GM19035 (cell line): ENCODE results near the gene HNRNPLL.
"Not testable (repeated sequence)": the region's sequence is repeated elsewhere in the genome, so short reads cannot be mapped to it uniquely, and the experiment has no call there.

ENCODE experiments used
- ATAC-seq: cut with Tn5 transposase; IDR thresholded peaks from one replicate; pipeline ENCODE4 v1.9.1; 2021; ENCODE audit not compliant: unreplicated experiment

HNRNPLL gene

GRCh38 chr2:38620282-38620977, 17.7 kb upstream of the HNRNPLL start:
- ATAC-seq, result no peak

GRCh38 chr2:38619458-38620164, 16.9 kb upstream of the HNRNPLL start:
- ATAC-seq, result no peak

GRCh38 chr2:38617301-38617700, 14.6 kb upstream of the HNRNPLL start:
- ATAC-seq, result no peak

DNA sequence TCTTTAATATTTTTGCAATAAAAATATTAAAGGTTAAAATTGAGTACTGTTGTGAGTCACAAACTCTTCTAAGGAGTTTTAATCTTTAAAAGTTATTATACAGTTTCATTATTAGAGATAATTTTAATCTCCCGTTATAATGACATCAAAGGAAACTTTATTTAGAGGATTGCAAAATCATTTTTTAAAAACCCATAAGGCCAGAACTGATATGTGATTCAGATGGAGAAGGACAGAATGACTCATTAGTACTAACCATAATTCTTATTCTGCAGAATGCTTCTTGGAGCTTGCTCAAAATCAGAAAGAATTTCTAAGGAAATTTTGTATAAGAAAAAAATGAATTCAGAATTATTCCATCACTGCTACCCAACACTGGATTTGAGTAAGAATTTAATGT, 12.5 kb upstream of the HNRNPLL start:
- no peak for ATAC-seq

DNA sequence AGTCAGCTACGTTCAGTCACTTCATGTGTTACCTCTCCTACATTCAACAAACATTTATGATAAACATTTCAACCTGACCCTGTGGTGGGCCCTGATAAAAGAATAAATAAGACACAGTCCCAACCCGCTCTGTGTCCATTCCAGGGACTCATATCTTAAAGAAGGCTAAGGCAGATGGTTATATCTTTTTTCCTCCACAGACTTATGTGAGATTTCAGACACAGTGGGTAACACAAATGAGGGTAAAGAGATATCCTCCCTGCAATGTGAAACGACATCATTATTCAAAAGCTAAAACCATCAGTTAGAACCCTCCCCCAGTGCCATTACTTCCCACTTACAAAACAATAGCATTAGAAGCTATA, 11.1 kb upstream of the HNRNPLL start:
- no peak for ATAC-seq

DNA sequence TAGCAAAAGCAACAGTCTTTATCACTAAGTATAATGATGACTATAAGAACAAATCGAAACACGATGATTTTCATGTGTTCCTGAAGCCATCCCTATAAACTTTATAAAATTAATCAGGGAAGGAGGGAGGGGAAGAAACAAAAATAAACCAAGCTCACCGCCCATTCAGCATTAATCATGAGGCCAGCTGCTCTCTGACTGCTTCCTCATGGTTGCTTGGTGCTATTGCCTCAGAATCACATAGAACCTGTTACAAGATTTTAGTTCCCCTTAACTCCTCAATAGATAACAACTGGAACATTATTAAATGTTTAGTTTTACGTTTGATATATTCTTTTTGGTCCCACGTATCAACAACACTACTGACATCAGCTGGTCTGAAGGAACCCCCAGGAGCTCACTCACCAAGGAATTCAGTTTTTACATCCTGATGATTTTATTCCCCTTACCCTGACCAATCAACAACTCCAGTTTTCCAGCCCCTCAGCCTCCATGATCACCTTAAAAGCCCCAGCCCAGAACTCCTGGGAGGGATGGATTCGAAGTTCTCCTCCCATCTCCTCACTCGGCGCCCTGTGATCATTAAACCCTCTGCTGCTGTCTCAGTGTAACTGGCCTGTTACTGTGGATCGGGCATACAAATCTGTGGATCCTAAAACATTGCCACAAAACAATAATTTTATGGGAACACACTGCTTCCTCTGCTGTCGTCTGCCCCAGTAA, 10.6 kb upstream of the HNRNPLL start:
- ATAC-seq, result no peak

GRCh38 chr2:38610851-38611801, 8.4 kb upstream of the HNRNPLL start:
- ATAC-seq, result peak; percentile 56

DNA sequence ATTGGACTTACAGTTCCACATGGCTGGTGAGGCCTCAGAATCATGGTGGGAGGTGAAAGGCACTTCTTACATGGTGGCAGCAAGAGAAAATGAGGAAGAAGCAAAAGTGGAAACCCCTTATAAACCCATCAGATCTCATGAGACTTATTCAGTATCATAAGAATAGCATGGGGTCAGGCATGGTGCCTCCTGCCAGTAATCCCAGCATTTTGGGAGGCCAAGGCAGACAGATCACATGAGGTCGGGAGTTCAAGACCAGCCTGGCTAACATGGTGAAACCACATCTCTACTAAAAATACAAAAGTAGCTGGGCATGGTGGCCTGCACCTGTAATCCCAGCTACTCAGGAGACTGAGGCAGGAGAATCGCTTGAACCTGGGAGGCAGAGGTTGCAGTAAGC, 6.5 kb upstream of the HNRNPLL start:
- not testable (repeated sequence) for ATAC-seq

DNA sequence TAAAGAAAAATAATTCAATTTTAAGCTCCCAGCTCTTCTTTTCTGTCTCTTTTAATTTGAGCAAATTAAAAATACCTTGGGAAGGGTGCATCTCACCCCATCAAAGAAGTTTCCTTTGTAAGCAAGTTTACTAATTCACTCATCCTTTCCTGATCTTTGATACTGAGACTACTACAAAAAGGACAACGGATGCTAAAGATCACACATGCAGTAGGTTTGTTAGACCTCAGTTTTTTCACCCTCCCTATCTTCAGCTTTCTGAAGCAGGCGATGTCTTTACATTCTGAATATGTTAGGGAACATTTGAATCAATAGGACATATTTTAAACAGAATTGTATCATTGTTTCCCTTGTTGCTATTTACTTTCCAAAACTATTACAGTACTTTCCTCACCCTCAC, 6.0 kb upstream of the HNRNPLL start:
- ATAC-seq, result no peak

- no peak for ATAC-seq
Observed at GRCh38 chr2:38605298-38605830, 2.6 kb upstream of the HNRNPLL start.

DNA sequence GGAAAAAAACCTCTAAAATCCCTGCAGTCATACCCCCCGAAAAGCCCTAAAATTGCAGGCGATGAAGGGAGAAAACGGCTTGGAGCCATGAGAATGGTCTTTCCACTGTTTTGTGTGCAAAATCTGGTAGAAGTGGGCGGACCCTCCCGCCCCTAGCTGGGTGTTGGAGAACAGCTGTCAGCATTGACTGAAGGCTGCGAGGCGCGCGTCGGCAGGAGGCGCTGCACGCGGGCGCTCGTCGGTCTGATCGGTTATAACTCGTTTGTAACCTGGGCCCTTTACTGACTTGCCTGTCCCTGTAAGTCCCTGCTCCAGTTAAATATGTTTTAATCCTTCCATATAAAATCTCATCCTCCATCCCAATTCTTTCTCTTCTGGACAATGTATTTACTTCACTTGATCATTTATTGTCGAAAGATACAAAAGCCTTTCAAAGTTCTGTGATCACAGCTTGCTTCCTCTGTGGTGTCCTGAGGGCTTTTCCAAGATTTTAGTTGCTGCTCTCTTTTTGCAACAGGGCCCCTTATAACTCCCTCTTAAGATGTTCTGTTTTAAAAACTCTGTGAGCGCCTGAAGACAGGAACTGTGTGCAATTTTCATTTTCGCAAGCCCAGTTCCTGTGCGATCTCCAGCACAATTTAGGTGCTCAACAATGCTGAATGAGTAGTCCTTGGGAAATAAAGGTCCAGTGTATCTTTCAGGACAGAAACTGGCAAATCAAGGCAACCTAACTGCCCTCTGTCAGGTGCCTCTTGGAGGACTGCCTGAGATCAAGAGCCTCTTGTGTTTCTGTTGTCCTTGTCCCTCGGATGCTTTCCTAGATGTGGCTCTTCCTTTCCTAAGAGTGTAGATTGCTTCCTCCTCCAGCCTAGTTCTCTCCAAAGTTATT, 918 bp upstream of the HNRNPLL start:
- ATAC-seq, result peak; percentile 49

DNA sequence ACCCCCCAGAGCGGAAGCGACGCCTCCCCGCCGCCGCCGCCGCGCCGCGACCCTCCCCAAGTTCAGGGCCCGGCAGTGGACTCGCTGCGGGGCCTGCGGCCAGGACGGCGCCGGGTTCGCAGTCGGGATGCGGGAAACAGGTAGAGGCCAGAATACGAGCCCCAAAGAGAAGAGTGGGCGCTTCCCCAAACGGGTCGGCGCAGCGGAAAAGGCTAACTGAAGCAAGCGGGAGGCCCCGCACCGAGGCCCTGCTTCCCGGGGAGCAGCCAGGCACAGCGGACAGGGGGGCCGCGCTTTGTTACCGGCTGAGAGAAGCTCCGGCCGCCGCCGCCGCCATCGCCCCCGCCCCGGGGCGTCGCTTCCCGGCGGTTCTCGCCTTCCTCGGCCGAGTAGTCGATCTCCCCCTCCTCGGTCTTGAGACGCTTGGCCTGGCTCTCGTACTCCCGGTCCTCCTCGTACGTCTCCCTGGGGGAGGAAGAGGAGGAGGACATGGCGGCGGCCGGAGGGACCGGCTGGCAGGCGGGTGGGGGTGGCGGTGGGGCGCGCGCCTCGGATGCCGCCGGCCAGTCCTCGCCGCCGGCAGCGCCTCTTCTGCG, 494 bp downstream of the HNRNPLL start:
- peak; percentile 5 for ATAC-seq

- ATAC-seq, result peak; percentile 1
Observed at GRCh38 chr2:38601463-38602135, 1.1 kb downstream of the HNRNPLL start.

DNA sequence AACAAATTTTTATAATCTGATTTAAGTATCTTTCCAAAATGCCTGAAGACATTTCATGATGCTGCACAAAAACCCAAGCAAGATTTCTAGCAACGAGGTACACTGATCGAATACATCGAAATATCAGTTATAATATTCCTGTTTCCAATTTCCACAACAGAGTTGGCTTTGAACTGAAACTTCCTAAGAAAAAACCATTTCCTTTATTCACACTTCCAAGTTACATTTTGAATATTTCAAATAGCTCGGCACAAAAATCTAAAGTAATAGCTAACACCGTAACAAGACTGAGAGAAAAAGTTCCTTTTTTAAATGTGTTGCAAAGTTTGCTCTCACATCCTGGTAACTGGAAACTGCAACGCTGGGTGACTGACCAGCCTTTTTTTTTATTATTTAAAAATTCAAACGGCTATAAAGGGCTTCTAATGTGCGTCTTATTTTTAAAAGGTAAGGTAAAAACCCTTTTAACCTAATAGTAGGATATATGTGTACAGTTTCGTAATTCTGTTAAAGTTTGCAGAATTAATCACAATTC, 1.7 kb downstream of the HNRNPLL start:
- ATAC-seq, result no peak

- no peak for ATAC-seq
Observed at GRCh38 chr2:38600242-38600891, 2.4 kb downstream of the HNRNPLL start.

DNA sequence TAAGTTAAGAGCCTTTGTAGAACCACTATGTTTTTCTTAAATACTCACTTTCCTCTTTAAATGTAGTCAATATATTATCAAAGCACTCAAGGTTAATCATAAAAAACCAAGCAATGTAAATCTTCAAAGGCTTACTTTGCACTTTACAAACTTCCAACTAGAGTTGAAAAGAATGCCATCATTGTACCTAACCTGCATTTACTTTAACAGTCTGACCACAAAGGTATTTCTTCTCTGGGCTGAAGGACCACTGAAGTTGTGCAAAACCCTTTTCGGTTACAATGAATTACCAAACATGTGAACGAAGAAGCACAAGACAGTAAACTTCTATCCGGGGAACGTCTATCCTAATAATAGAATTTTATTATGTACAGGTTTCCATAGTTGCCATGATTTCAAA, 3.0 kb downstream of the HNRNPLL start:
- ATAC-seq, result no peak

DNA sequence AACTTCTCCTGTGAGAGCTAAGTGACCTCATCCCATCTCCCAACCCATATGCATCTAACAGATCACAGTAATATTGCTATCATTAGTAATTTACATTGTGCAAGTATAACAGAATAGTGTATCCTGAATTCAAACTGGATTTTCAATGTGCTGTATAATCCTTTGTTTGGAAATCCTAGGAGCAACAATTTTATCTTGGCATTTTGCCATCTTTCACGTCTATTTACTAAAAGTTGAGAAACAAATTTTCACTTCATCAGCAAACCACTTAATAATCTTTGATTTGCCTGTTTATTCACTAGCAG, 3.8 kb downstream of the HNRNPLL start:
- ATAC-seq, result no peak
